Measurements from ENCODE around the gene B3GNT2. TPM values are rescaled to one million over a fixed set of nuclear protein-coding genes. Genes with fewer than 3 reads are reported as not detected.

B3GNT2 gene
- total RNA-seq, 1 donor from 2014 or later = 17.4 TPM

DNA sequence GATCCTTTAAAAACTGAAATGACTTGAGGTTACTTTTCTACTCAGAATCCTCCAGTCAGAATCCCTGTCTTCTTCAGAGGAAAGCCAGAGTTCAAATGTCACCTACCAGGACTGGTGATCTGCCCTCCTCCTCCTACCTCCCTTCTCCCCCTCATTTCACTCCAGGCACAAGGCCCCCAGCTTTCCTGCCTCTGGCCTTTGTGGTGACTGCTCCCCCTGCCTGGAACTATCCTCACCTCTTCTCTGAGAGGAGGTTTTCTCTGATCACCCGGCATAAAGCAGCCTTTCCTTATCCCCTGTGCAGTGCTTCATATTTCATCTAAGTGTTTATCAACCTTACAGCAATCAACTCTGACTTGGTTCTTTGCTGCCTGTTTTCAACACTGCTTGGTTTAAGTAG, 6.8 kb downstream of the B3GNT2 start:
- TF ChIP-seq, protein P1, sequence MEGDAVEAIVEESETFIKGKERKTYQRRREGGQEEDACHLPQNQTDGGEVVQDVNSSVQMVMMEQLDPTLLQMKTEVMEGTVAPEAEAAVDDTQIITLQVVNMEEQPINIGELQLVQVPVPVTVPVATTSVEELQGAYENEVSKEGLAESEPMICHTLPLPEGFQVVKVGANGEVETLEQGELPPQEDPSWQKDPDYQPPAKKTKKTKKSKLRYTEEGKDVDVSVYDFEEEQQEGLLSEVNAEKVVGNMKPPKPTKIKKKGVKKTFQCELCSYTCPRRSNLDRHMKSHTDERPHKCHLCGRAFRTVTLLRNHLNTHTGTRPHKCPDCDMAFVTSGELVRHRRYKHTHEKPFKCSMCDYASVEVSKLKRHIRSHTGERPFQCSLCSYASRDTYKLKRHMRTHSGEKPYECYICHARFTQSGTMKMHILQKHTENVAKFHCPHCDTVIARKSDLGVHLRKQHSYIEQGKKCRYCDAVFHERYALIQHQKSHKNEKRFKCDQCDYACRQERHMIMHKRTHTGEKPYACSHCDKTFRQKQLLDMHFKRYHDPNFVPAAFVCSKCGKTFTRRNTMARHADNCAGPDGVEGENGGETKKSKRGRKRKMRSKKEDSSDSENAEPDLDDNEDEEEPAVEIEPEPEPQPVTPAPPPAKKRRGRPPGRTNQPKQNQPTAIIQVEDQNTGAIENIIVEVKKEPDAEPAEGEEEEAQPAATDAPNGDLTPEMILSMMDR (IDR thresholded peaks at IDR 0.05; ENCODE audit: unreplicated experiment) = no peak
- no peak overlapping the region for H3K27ac Mint-ChIP-seq
- peaks cover under 1% of the 10 kb centered on the region for H3K36me3 Mint-ChIP-seq (ENCODE audit: insufficient read depth)
- H3K4me3 Mint-ChIP-seq (ENCODE audit: low read depth) = no peak overlapping the region
- no peaks in the 10 kb centered on the region for H3K27me3 Mint-ChIP-seq
- no peaks in the 10 kb centered on the region for H3K9me3 Mint-ChIP-seq (ENCODE audit: low read depth)
- no peak for DNase-seq (ENCODE audit: low spot score, unreplicated experiment)
- H3K4me1 Mint-ChIP-seq (ENCODE audit: low read depth) = peaks cover 31% of the 10 kb centered on the region

DNA sequence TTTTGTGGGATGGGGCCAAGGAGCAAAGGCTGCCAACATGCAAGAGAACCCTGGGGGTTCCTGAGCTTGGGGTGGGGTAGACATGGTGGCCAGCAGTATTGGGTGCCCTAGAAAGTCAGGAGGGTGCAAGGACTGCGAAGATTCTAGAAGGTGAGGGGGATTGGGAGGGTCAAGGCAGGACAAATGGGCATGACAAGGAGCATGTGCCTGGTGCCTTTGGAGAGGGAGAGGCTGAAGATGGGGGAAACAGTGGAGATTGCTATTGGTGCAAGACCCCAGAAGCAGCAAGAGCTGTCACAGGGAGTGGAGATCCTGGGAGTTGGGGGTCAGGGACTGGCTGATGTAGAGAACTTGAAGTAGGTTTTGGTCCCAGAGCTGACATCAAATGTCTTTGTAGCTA, 7.5 kb downstream of the B3GNT2 start:
- TF ChIP-seq, protein P1 (IDR thresholded peaks at IDR 0.05; ENCODE audit: unreplicated experiment) = no peak
- no peak for DNase-seq (ENCODE audit: low spot score, unreplicated experiment)
- H3K9me3 Mint-ChIP-seq (ENCODE audit: low read depth) = no peaks in the 10 kb centered on the region
- no peaks in the 10 kb centered on the region for H3K27me3 Mint-ChIP-seq
- H3K27ac Mint-ChIP-seq = no peak overlapping the region
- H3K4me1 Mint-ChIP-seq (ENCODE audit: low read depth) = peaks cover 28% of the 10 kb centered on the region
- peaks cover 1% of the 10 kb centered on the region for H3K36me3 Mint-ChIP-seq (ENCODE audit: insufficient read depth)
- H3K4me3 Mint-ChIP-seq (ENCODE audit: low read depth) = no peak overlapping the region

DNA sequence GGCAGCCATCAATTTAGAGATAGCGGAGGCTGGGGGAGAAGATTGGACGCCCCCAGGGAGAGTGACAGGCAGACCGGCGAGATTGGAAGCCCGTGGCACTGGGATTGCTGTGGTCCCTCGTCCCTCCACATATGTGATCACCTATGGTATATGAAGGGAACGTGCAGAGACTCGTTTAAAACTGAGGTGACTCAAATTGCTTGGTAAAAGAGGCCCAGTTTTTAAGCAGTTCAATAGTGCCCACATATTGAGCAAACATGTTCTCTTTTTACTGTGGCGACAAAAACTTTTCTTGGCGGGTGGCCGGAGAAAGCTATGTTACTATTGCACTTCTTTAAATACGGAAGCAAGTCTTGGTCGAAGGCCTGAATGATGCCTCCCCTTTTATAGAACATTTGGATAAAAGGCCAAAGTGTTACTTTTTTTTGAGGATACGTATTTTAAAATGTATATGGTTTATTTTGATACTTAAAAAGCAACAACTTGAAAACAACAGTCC, 9.1 kb downstream of the B3GNT2 start:
- no peak overlapping the region for H3K4me3 Mint-ChIP-seq (ENCODE audit: low read depth)
- no peak overlapping the region for H3K27ac Mint-ChIP-seq
- no peaks in the 10 kb centered on the region for H3K9me3 Mint-ChIP-seq (ENCODE audit: low read depth)
- H3K36me3 Mint-ChIP-seq (ENCODE audit: insufficient read depth) = peaks cover 1% of the 10 kb centered on the region
- TF ChIP-seq, protein P1 (IDR thresholded peaks at IDR 0.05; ENCODE audit: unreplicated experiment) = no peak
- DNase-seq (ENCODE audit: low spot score, unreplicated experiment) = no peak
- H3K27me3 Mint-ChIP-seq = no peaks in the 10 kb centered on the region
- H3K4me1 Mint-ChIP-seq (ENCODE audit: low read depth) = peaks cover 22% of the 10 kb centered on the region

DNA sequence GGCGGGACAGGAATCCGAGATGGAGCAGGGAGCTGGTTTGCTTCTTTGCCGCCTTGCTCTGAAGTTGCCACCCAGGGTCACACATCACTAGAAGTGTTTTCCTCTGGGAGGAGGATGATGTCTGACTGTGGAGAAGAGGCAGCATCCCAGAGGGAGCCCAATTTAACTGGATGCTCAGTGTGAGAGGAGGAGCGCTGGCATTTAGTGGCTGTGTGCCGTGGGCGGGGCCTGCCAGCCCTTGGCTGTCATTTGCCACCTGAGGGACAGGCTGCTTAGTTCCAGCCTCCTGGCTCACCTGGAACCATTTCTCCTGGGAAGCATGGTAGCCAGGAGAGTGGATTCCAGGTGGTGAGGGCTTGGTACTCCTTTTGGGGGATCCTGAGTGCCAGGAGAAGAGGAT, 9.6 kb downstream of the B3GNT2 start:
- no peaks in the 10 kb centered on the region for H3K9me3 Mint-ChIP-seq (ENCODE audit: low read depth)
- no peak overlapping the region for H3K27ac Mint-ChIP-seq
- TF ChIP-seq, protein P1 (IDR thresholded peaks at IDR 0.05; ENCODE audit: unreplicated experiment) = no peak
- H3K4me1 Mint-ChIP-seq (ENCODE audit: low read depth) = peaks cover 21% of the 10 kb centered on the region
- no peak for DNase-seq (ENCODE audit: low spot score, unreplicated experiment)
- peaks cover 1% of the 10 kb centered on the region for H3K36me3 Mint-ChIP-seq (ENCODE audit: insufficient read depth)
- H3K4me3 Mint-ChIP-seq (ENCODE audit: low read depth) = no peak overlapping the region
- H3K27me3 Mint-ChIP-seq = no peaks in the 10 kb centered on the region

DNA sequence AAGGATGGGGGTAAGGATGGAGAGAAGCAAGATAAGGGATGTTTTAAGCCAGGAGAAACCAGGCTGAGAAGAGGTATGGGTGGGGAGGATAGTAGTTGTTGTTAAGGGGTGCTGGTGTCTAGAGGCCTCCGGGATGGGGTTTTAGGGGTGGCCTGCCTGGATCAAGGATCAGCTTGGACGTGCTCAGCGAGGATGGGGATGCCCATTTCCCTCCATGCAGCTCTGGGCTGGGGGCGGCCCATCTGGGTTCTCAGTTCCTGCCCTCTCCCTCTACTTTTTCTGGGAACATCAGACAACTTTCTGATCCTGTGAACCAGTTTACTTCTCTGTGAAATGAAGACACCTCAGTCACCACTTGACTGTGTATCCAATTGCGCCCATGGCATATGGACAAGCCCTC, 10.1 kb downstream of the B3GNT2 start:
- Mint-ChIP-seq H3K9me3 (ENCODE audit: low read depth) (no peaks in the 10 kb centered on the region), H3K4me1 (ENCODE audit: low read depth) (peaks cover 16% of the 10 kb centered on the region), H3K36me3 (ENCODE audit: insufficient read depth) (peaks cover 1% of the 10 kb centered on the region), H3K27me3 (no peaks in the 10 kb centered on the region), H3K4me3 (ENCODE audit: low read depth) (no peak overlapping the region), H3K27ac (no peak overlapping the region)
- TF ChIP-seq, protein P1 (IDR thresholded peaks at IDR 0.05; ENCODE audit: unreplicated experiment) = no peak
- DNase-seq (ENCODE audit: low spot score, unreplicated experiment) = no peak

Measured in progenitor cell of endocrine pancreas (in vitro differentiated cells).